Upper lobe of left lung (tissue), 4 donors: ENCODE data around the gene RHPN2.

Experiments
- CTCF ChIP-seq, 6 experiments: fragments of 450-650 bp in 4 of 6; fragments of 200-600 bp in 2 of 6; sonication (generic) in 2 of 6; IDR thresholded peaks; one replicate each; pipeline ENCODE4 v1.5.1; 2016 to 2019; ENCODE audit warnings: antibody characterized with exemption in 6 of 6
- EP300 ChIP-seq, 4 donors: sonication (generic); formaldehyde crosslinking; IDR thresholded peaks; one replicate each; pipeline ENCODE4 v1.5.1; 2017; ENCODE audit warnings: antibody characterized with exemption in 4 of 4, control low read depth in 2 of 4
- POLR2A ChIP-seq, 4 donors: fragments of 450-650 bp; IDR thresholded peaks; one replicate each; pipeline ENCODE4 v1.5.1; 2016 to 2017; ENCODE audit warnings: antibody characterized with exemption in 4 of 4, mild to moderate bottlenecking in 2 of 4
- POLR2AphosphoS5 ChIP-seq, 2 donors: sonication (generic); formaldehyde crosslinking; IDR thresholded peaks; one replicate each; pipeline ENCODE4 v1.5.1; 2017; ENCODE audit warnings: antibody characterized with exemption in 2 of 2

- no peak for TF ChIP-seq CTCF (IDR thresholded peaks at IDR 0.05)
- TF ChIP-seq EP300 (IDR thresholded peaks at IDR 0.05): no peak
- TF ChIP-seq POLR2AphosphoS5 (IDR thresholded peaks at IDR 0.05): no peak
- no peak for TF ChIP-seq POLR2A (IDR thresholded peaks at IDR 0.05)
Observed at GRCh38 chr19:33108161-33108560, 43.5 kb upstream of the RHPN2 start.
